HCT116 (cell line): Measurements from ENCODE around the gene PRPF18. TPM values are rescaled to one million over a fixed set of nuclear protein-coding genes. Genes with fewer than 3 reads are reported as not detected.

ENCODE experiments used
- ATAC-seq: fragments of 200-7000 bp; cut with Tn5 transposase; 2 replicates; pipeline ENCODE4 v1.9.1; 2020; ENCODE audit warnings: mild to moderate bottlenecking, moderate library complexity
- BruUV-seq: library from RNA; stranded (reverse); fragments of 400-500 nt; replicated peaks from 2 replicates; lab custom pipeline; 2021; lab: Mats Ljungman, UMichigan
- CTCF ChIA-PET: fragments of 300-600 bp; sonication (Branson Sonifier 250); formaldehyde crosslinking; loops from one replicate; lab custom pipeline; 2021; ENCODE audit warnings: antibody characterized with exemption; lab: Charles Lee
- POLR2A ChIA-PET: fragments of 300-600, 350-600 bp; sonication (Branson Sonifier 250); formaldehyde crosslinking; loops from one replicate; lab custom pipeline; 2021; ENCODE audit warnings: antibody characterized with exemption; lab: Charles Lee
- RAD21 ChIA-PET, 2 experiments: fragments of 300-600 bp; sonication (Branson Sonifier 250); formaldehyde crosslinking; loops; one replicate each; lab custom pipeline; 2023; ENCODE audit warnings: low total read pairs in 2 of 2; ENCODE audit not compliant: uncharacterized antibody in 2 of 2, unreplicated experiment in 2 of 2, low non-redundant PET in 1 of 2; lab: Charles Lee
- DNase-seq: peaks from one replicate; pipeline ENCODE4 v3.0.0-alpha.2; 2010; ENCODE audit warnings: low read depth, low spot score
- H2AFZ ChIP-seq: fragments of 200-600 bp; shearing (Covaris generic), sonication (generic); 2 replicates; pipeline ENCODE4 v1.6.1; 2017; ENCODE audit warnings: low read depth, mixed run types, mixed read lengths, antibody characterized with exemption, low read length; ENCODE audit not compliant: poor library complexity, severe bottlenecking
- H3K27ac ChIP-seq: 2 replicates; pipeline ENCODE4 v1.5.1; 2012; ENCODE audit warnings: low read depth, low read length
- H3K27me3 ChIP-seq: fragments of 200-600 bp; sonication (generic); 2 replicates; pipeline ENCODE4 v1.6.1; 2016; ENCODE audit warnings: mixed run types, low read length, mixed read lengths; ENCODE audit not compliant: insufficient read depth
- H3K36me3 ChIP-seq, 2 experiments: fragments of 200-500 bp in 1 of 2; fragments of 200-600 bp in 1 of 2; sonication (Bioruptor generic) in 1 of 2; sonication (generic) in 1 of 2; 2 replicates each; pipeline versions ENCODE4 v1.5.1 to v1.6.1; 2014 to 2016; ENCODE audit warnings: low read length in 2 of 2, inconsistent platforms in 1 of 2, mixed read lengths in 1 of 2, mixed run types in 1 of 2; ENCODE audit not compliant: insufficient read depth in 2 of 2, control insufficient read depth in 1 of 2
- H3K4me1 ChIP-seq, 2 experiments: fragments of 200-600 bp in 1 of 2; sonication (generic) in 1 of 2; 2 replicates each; pipeline versions ENCODE4 v1.5.1 to v1.6.1; 2012 to 2017; ENCODE audit warnings: low read length in 2 of 2, inconsistent platforms in 1 of 2, mild to moderate bottlenecking in 1 of 2, mixed read lengths in 1 of 2, mixed run types in 1 of 2, moderate library complexity in 1 of 2; ENCODE audit not compliant: insufficient read depth in 2 of 2, control insufficient read depth in 1 of 2
- H3K4me2 ChIP-seq: fragments of 200-600 bp; sonication (generic); 2 replicates; pipeline ENCODE4 v1.6.1; 2017; ENCODE audit warnings: mixed run types, low read length, mixed read lengths
- H3K4me3 ChIP-seq, 2 experiments: fragments of 200-600 bp in 1 of 2; sonication (generic) in 1 of 2; replicated peaks in 1 of 2; 2 replicates each; pipeline ENCODE4 v1.5.1; 2011 to 2016; ENCODE audit warnings: low read length in 2 of 2, control low read depth in 1 of 2, low read depth in 1 of 2, mild to moderate bottlenecking in 1 of 2, mixed read lengths in 1 of 2, mixed run types in 1 of 2
- H3K79me2 ChIP-seq: fragments of 200-600 bp; sonication (generic); 2 replicates; pipeline ENCODE4 v1.6.1; 2017; ENCODE audit warnings: mild to moderate bottlenecking, mixed run types, low read length, moderate library complexity, mixed read lengths; ENCODE audit not compliant: insufficient read depth
- H3K9ac ChIP-seq: fragments of 200-600 bp; sonication (generic); 2 replicates; pipeline ENCODE4 v1.6.1; 2016; ENCODE audit warnings: low read length, mixed read lengths
- H3K9me2 ChIP-seq: fragments of 200-600 bp; sonication (generic), shearing (Covaris generic); 2 replicates; pipeline ENCODE4 v1.6.1; 2017; ENCODE audit warnings: mixed run types, mild to moderate bottlenecking, moderate library complexity; ENCODE audit not compliant: insufficient read depth
- H3K9me3 ChIP-seq, 2 experiments: fragments of 200-500 bp in 1 of 2; fragments of 200-600 bp in 1 of 2; sonication (Bioruptor generic) in 1 of 2; sonication (generic) in 1 of 2; 2 replicates each; pipeline ENCODE4 v1.6.1; 2014 to 2017; ENCODE audit warnings: low read length in 2 of 2, mixed read lengths in 2 of 2, inconsistent platforms in 1 of 2, low read depth in 1 of 2, mild to moderate bottlenecking in 1 of 2, mixed run types in 1 of 2, moderate library complexity in 1 of 2; ENCODE audit not compliant: control insufficient read depth in 1 of 2, insufficient read depth in 1 of 2
- H4K20me1 ChIP-seq: fragments of 200-600 bp; sonication (generic), shearing (Covaris generic); 2 replicates; pipeline ENCODE4 v1.6.1; 2017; ENCODE audit warnings: mixed run types, mild to moderate bottlenecking, moderate library complexity; ENCODE audit not compliant: insufficient read depth
- CBX3 ChIP-seq: IDR thresholded peaks from 2 replicates; pipeline ENCODE4 v1.6.1; 2012; ENCODE audit warnings: low read depth
- CEBPB ChIP-seq: IDR thresholded peaks from 2 replicates; pipeline ENCODE4 v1.6.1; 2012; ENCODE audit warnings: low read depth
- EGR1 ChIP-seq: IDR thresholded peaks from 2 replicates; pipeline ENCODE4 v1.6.1; 2012; ENCODE audit warnings: low read depth
- ELF1 ChIP-seq: IDR thresholded peaks from 2 replicates; pipeline ENCODE4 v1.6.1; 2012; ENCODE audit warnings: low read depth, borderline replicate concordance
- EZH2 ChIP-seq: fragments of 200-600 bp; sonication (generic); IDR thresholded peaks from 2 replicates; pipeline ENCODE4 v1.6.1; 2017; ENCODE audit warnings: antibody characterized with exemption, mixed run types
- EZH2phosphoT487 ChIP-seq: fragments of 200-600 bp; IDR thresholded peaks from 2 replicates; pipeline ENCODE4 v1.6.1; 2018; ENCODE audit warnings: antibody characterized with exemption, borderline replicate concordance
- POLR2A ChIP-seq: IDR thresholded peaks from 2 replicates; pipeline ENCODE4 v1.7.0; 2011; ENCODE audit warnings: borderline replicate concordance; ENCODE audit not compliant: insufficient read depth, insufficient read length; ENCODE audit errors: extremely low read depth
- POLR2AphosphoS5 ChIP-seq: IDR thresholded peaks from 2 replicates; pipeline ENCODE4 v1.6.1; 2011; ENCODE audit warnings: mild to moderate bottlenecking, low read depth, low read length, moderate library complexity
- SIN3A ChIP-seq: IDR thresholded peaks from 2 replicates; pipeline ENCODE4 v1.6.1; 2012; ENCODE audit warnings: low read depth
- SP1 ChIP-seq: IDR thresholded peaks from 2 replicates; pipeline ENCODE4 v1.6.1; 2012; ENCODE audit warnings: low read depth
- TCF7L2 ChIP-seq: IDR thresholded peaks from 2 replicates; pipeline ENCODE4 v1.7.0; 2011; ENCODE audit warnings: borderline replicate concordance, inconsistent platforms; ENCODE audit not compliant: insufficient read depth, insufficient read length; ENCODE audit errors: extremely low read depth
- ZFX ChIP-seq: fragments of 450-650 bp; IDR thresholded peaks from 2 replicates; pipeline ENCODE4 v1.6.1; 2017
- ZNF274 ChIP-seq: fragments of 200-500 bp; sonication (Bioruptor generic); IDR thresholded peaks from 2 replicates; pipeline ENCODE4 v1.6.1; 2014; ENCODE audit warnings: mild to moderate bottlenecking, low read depth, low read length, inconsistent platforms
- intact Hi-C: fragments of 100-400 bp; cut with micrococcal nuclease; formaldehyde crosslinking; loops from 2 replicates; pipeline ENCODE4 v1.10.0; 2022
- total RNA-seq: library from RNA; stranded (reverse); gene quantifications from one replicate; pipeline ENCODE4 v1.2.1, GENCODE V29; 2021; ENCODE audit not compliant: unreplicated experiment
- TF ChIP-seq, protein P1 (sequence below): IDR thresholded peaks from 2 replicates; pipeline ENCODE4 v1.6.1; 2012

Gene PRPF18
- total RNA-seq, 1 experiment from 2014 or later = 16.2 TPM

- ChIA-PET POLR2A (no interaction called here), RAD21 (no interaction called here), CTCF (no interaction called here)
- no peaks in the 10 kb centered on the region for H3K4me1 ChIP-seq
- H3K27ac ChIP-seq = no peak overlapping the region
- no peak overlapping the region for H2AFZ ChIP-seq
- no peak overlapping the region for H3K9ac ChIP-seq
- no peaks in the 10 kb centered on the region for H3K9me2 ChIP-seq
- TF ChIP-seq TCF7L2 = no peak
- no peak for TF ChIP-seq EZH2phosphoT487
- TF ChIP-seq, protein P1, sequence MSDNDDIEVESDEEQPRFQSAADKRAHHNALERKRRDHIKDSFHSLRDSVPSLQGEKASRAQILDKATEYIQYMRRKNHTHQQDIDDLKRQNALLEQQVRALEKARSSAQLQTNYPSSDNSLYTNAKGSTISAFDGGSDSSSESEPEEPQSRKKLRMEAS = no peak
- TF ChIP-seq CEBPB = no peak
- TF ChIP-seq ELF1 = no peak
- TF ChIP-seq EGR1 = no peak
- no peak for TF ChIP-seq CBX3
- no peak for TF ChIP-seq ZFX
- no peak for TF ChIP-seq SIN3A
- no peak for TF ChIP-seq POLR2AphosphoS5
- TF ChIP-seq POLR2A = no peak
- TF ChIP-seq ZNF274 = no peak
- no peak for TF ChIP-seq SP1
- TF ChIP-seq EZH2 = no peak
- ATAC-seq (no peak), DNase-seq (no peak)
- H3K36me3 ChIP-seq = no peaks in the 10 kb centered on the region
- H3K9me3 ChIP-seq = no peaks in the 10 kb centered on the region
- H3K4me3 ChIP-seq = no peak overlapping the region
- no TSS peak for BruUV-seq
- intact Hi-C loops = no loop called here
- H4K20me1 ChIP-seq = no peaks in the 10 kb centered on the region
- no peaks in the 10 kb centered on the region for H3K27me3 ChIP-seq
- H3K4me2 ChIP-seq = no peak overlapping the region
- no peaks in the 10 kb centered on the region for H3K79me2 ChIP-seq
These were observed 74.5 kb downstream of the PRPF18 start for GRCh38 chr10:13661256-13661655.
